GM21367 (cell line): Measurements from ENCODE around the gene APOL1.
"Not testable (repeated sequence)": the region's sequence is repeated elsewhere in the genome, so short reads cannot be mapped to it uniquely, and the experiment has no call there.

Experiments used
- ATAC-seq: cut with Tn5 transposase; IDR thresholded peaks from one replicate; pipeline ENCODE4 v1.9.1; 2021; ENCODE audit not compliant: unreplicated experiment

Gene APOL1

GRCh38 chr22:36252754-36253522 is at the start of gene APOL1:
TSS of gene APOL1 (plus strand) at chr22:36253133. CDS start at chr22:36254956, 1,823 bp downstream.
- ATAC-seq = no peak

- not testable (repeated sequence) for ATAC-seq
These were observed 49.5 kb upstream of the APOL1 start for GRCh38 chr22:36203441-36203840.

- ATAC-seq = no peak
These were observed 48.8 kb upstream of the APOL1 start for GRCh38 chr22:36204001-36204631.

GRCh38 chr22:36204632-36205015 is 48.3 kb upstream of the APOL1 start:
- no peak for ATAC-seq

- ATAC-seq = not testable (repeated sequence)
These were observed 47.4 kb upstream of the APOL1 start for GRCh38 chr22:36205573-36205972.

- no peak for ATAC-seq
These were observed 46.7 kb upstream of the APOL1 start for GRCh38 chr22:36206255-36206654.

GRCh38 chr22:36208162-36208765 is 44.7 kb upstream of the APOL1 start:
- ATAC-seq = no peak

GRCh38 chr22:36208914-36209313 is 44.0 kb upstream of the APOL1 start:
- no peak for ATAC-seq

GRCh38 chr22:36209488-36209908 is 43.4 kb upstream of the APOL1 start:
- ATAC-seq = not testable (repeated sequence)

- ATAC-seq = no peak
These were observed 42.7 kb upstream of the APOL1 start for GRCh38 chr22:36210224-36210623.

GRCh38 chr22:36211237-36211861 is 41.6 kb upstream of the APOL1 start:
- no peak for ATAC-seq

- no peak for ATAC-seq
These were observed 40.0 kb upstream of the APOL1 start for GRCh38 chr22:36212901-36213300.

- ATAC-seq = no peak
These were observed 39.3 kb upstream of the APOL1 start for GRCh38 chr22:36213586-36213985.

GRCh38 chr22:36215981-36216380 is 37.0 kb upstream of the APOL1 start:
- no peak for ATAC-seq

- ATAC-seq = no peak
These were observed 34.2 kb upstream of the APOL1 start for GRCh38 chr22:36218648-36219193.

GRCh38 chr22:36220451-36220921 is 32.4 kb upstream of the APOL1 start:
- ATAC-seq = no peak

- no peak for ATAC-seq
These were observed 30.9 kb upstream of the APOL1 start for GRCh38 chr22:36221799-36222751.

GRCh38 chr22:36222887-36223450 is 30.0 kb upstream of the APOL1 start:
- ATAC-seq = no peak

GRCh38 chr22:36223504-36223903 is 29.4 kb upstream of the APOL1 start:
- no peak for ATAC-seq

- no peak for ATAC-seq
These were observed 28.7 kb upstream of the APOL1 start for GRCh38 chr22:36224245-36224644.
